Keratinocyte (primary cell): Measurements from ENCODE around the gene HAP1. TPM values are rescaled to one million over a fixed set of nuclear protein-coding genes. Genes with fewer than 3 reads are reported as not detected.

Experiments
- DNase-seq: peaks from one replicate; pipeline ENCODE4 v3.0.0-alpha.2; 2011; ENCODE audit warnings: low read depth, missing footprints, low spot score
- FAIRE-seq: peaks from 2 replicates; lab custom pipeline; 2011; peaks lifted over from hg19 to GRCh38; lab: Jason Lieb, UNC
- H2AFZ ChIP-seq: 2 replicates; pipeline ENCODE4 v1.6.0; 2012; ENCODE audit warnings: low read length, control low read depth, inconsistent platforms; ENCODE audit not compliant: control insufficient read depth
- H3K27ac ChIP-seq: 2 replicates; pipeline ENCODE4 v1.5.1; 2011; ENCODE audit warnings: low read length; ENCODE audit not compliant: control insufficient read depth, insufficient read depth
- H3K27me3 ChIP-seq: 3 replicates; pipeline ENCODE4 v1.6.0; 2011; ENCODE audit warnings: low read length; ENCODE audit not compliant: control insufficient read depth, insufficient read depth; ENCODE audit errors: extremely low read depth
- H3K36me3 ChIP-seq, 2 experiments: 2 replicates in 1 of 2; 3 replicates in 1 of 2; pipeline ENCODE4 v1.5.1; 2011; ENCODE audit warnings: low read length in 2 of 2, mild to moderate bottlenecking in 1 of 2; ENCODE audit not compliant: control insufficient read depth in 2 of 2, insufficient read depth in 2 of 2; ENCODE audit errors: extremely low read depth in 1 of 2
- H3K4me1 ChIP-seq: 3 replicates; pipeline ENCODE4 v1.5.1; 2011; ENCODE audit warnings: low read length; ENCODE audit not compliant: control insufficient read depth, insufficient read depth; ENCODE audit errors: extremely low read depth
- H3K4me2 ChIP-seq: 3 replicates; pipeline ENCODE4 v1.6.0; 2011; ENCODE audit warnings: low read depth, low read length; ENCODE audit not compliant: control insufficient read depth, insufficient read depth; ENCODE audit errors: extremely low read depth
- H3K4me3 ChIP-seq, 3 experiments: fragments of 200-600 bp in 1 of 3; sonication (generic) in 1 of 3; 2 replicates in 2 of 3; 3 replicates in 1 of 3; pipeline ENCODE4 v1.5.1; 2011 to 2016; ENCODE audit warnings: low read length in 3 of 3, mild to moderate bottlenecking in 3 of 3, control low read depth in 2 of 3, inconsistent platforms in 1 of 3, low read depth in 1 of 3, mixed read lengths in 1 of 3, mixed run types in 1 of 3, moderate library complexity in 1 of 3; ENCODE audit not compliant: control insufficient read depth in 2 of 3, insufficient read depth in 2 of 3; ENCODE audit errors: extremely low read depth in 1 of 3
- H3K79me2 ChIP-seq: 2 replicates; pipeline ENCODE4 v1.6.0; 2012; ENCODE audit warnings: low read length; ENCODE audit not compliant: control insufficient read depth, insufficient read depth
- H3K9ac ChIP-seq: 3 replicates; pipeline ENCODE4 v1.6.0; 2011; ENCODE audit warnings: low read length; ENCODE audit not compliant: control insufficient read depth, insufficient read depth; ENCODE audit errors: extremely low read depth
- H3K9me1 ChIP-seq: 3 replicates; pipeline ENCODE4 v1.6.0; 2011; ENCODE audit warnings: low read length; ENCODE audit not compliant: control insufficient read depth, insufficient read depth; ENCODE audit errors: extremely low read depth
- H3K9me3 ChIP-seq: 2 replicates; pipeline ENCODE4 v1.5.1; 2012; ENCODE audit warnings: low read depth, low read length; ENCODE audit not compliant: control insufficient read depth
- H4K20me1 ChIP-seq: 3 replicates; pipeline ENCODE4 v1.6.0; 2011; ENCODE audit warnings: low read length; ENCODE audit not compliant: control insufficient read depth, insufficient read depth; ENCODE audit errors: extremely low read depth
- EZH2 ChIP-seq: IDR thresholded peaks from one replicate; pipeline ENCODE4 v1.6.1; 2012; ENCODE audit warnings: inconsistent platforms, mild to moderate bottlenecking, low read length, moderate library complexity
- dilution Hi-C: fragments of 300-500 bp; cut with MboI; formaldehyde crosslinking; loops from one replicate; pipeline ENCODE4 v1.7.0; 2020; ENCODE audit warnings: low sequenced_read_pairs; ENCODE audit not compliant: extremely low pct_ligation_motif_present
- polyA plus RNA-seq, 5 experiments: library from polyadenylated mRNA; depleted of rRNA in 3 of 5; stranded (reverse) in 3 of 5; stranded (forward) in 1 of 5; unstranded in 1 of 5; fragments of >200 nt; gene quantifications; 1 replicate in 1 of 5; 2 replicates in 3 of 5; 3 replicates in 1 of 5; pipeline versions ENCODE4 v1.2.1 to v1.2.3, GENCODE V29; 2011 to 2012; ENCODE audit warnings: missing spikeins in 2 of 5, low read depth in 1 of 5, low replicate concordance in 1 of 5
- TF ChIP-seq, protein P1 (sequence below), 3 experiments: IDR thresholded peaks in 1 of 3; conservative IDR thresholded peaks in 1 of 3; optimal IDR thresholded peaks in 1 of 3; 2 replicates in 2 of 3; 3 replicates in 1 of 3; pipeline versions ENCODE3 to v1.5.1; 2011; ENCODE audit warnings: low read length in 3 of 3, mild to moderate bottlenecking in 3 of 3, moderate library complexity in 2 of 3, control low read depth in 1 of 3, inconsistent platforms in 1 of 3; ENCODE audit not compliant: insufficient read depth in 2 of 3; ENCODE audit errors: extremely low read depth in 1 of 3

HAP1 gene
- polyA plus RNA-seq, 1 donor (not counting 4 experiments of a cell fraction or from before 2014, with no cell fraction given) = 1.6 TPM

DNA sequence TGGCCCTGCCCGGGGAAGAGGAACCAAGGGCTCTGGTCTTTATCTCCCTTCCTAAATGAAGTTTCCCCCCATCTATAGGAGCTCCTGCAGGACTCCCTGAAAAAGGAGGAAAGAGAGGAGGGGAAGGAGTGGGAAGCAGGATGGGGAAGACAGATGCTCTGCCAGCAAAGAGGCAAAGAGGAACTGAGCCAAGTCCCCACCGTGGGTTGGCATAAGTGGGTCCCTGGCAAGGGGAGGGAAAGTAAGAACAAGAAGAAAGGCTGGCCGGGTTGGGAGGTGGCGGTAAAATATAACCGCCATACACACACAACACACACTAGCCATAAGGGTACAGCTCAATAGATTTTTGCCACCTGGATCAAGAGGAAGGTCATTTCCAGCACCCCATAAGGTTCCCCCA, 51.8 kb downstream of the HAP1 start:
- TF ChIP-seq, protein P1, sequence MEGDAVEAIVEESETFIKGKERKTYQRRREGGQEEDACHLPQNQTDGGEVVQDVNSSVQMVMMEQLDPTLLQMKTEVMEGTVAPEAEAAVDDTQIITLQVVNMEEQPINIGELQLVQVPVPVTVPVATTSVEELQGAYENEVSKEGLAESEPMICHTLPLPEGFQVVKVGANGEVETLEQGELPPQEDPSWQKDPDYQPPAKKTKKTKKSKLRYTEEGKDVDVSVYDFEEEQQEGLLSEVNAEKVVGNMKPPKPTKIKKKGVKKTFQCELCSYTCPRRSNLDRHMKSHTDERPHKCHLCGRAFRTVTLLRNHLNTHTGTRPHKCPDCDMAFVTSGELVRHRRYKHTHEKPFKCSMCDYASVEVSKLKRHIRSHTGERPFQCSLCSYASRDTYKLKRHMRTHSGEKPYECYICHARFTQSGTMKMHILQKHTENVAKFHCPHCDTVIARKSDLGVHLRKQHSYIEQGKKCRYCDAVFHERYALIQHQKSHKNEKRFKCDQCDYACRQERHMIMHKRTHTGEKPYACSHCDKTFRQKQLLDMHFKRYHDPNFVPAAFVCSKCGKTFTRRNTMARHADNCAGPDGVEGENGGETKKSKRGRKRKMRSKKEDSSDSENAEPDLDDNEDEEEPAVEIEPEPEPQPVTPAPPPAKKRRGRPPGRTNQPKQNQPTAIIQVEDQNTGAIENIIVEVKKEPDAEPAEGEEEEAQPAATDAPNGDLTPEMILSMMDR (optimal IDR thresholded peaks at IDR 0.05 in 1 of 3, IDR thresholded peaks at IDR 0.05 in 1 of 3, conservative IDR thresholded peaks at IDR 0.05 in 1 of 3; ENCODE audit: extremely low read depth in 1 of 3, insufficient read depth in 2 of 3, low read length in 3 of 3) = no peak
- no peak for TF ChIP-seq EZH2
- no peak overlapping the region for H2AFZ ChIP-seq
- no peak overlapping the region for H3K4me2 ChIP-seq
- no peaks in the 10 kb centered on the region for H4K20me1 ChIP-seq
- no peaks in the 10 kb centered on the region for H3K9me3 ChIP-seq
- no peaks in the 10 kb centered on the region for H3K36me3 ChIP-seq
- H3K9ac ChIP-seq = no peak overlapping the region
- no peaks in the 10 kb centered on the region for H3K79me2 ChIP-seq
- dilution Hi-C loops = no loop called here
- no peak for FAIRE-seq
- no peak overlapping the region for H3K4me3 ChIP-seq
- no peaks in the 10 kb centered on the region for H3K9me1 ChIP-seq
- H3K27me3 ChIP-seq = no peaks in the 10 kb centered on the region
- H3K4me1 ChIP-seq = peaks cover 16% of the 10 kb centered on the region
- DNase-seq = no peak
- no peak overlapping the region for H3K27ac ChIP-seq

DNA sequence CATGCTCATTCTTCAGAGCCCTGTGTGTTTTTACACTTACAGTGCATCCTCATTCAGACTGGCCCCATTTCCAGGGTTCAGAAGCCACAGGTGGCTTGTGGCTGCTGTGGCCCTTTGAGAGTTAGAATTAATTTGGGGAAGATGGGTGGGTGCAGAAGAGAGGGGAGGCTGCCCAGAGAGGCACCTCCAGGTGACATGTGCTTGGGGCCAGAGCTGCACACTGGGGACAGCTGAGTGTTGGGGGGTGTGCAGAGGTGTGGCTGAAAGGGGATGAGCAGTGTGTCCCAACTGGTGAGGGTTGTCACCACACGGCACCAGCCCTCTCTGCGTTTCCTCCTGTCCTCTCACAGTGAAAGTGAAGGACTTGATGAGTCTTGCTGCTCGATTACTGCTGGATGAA, 52.7 kb downstream of the HAP1 start:
- Histone ChIP-seq H3K4me1 (peaks cover 14% of the 10 kb centered on the region), H2AFZ (no peak overlapping the region), H3K27me3 (no peaks in the 10 kb centered on the region), H3K4me2 (no peak overlapping the region), H3K9me3 (no peaks in the 10 kb centered on the region), H3K27ac (no peak overlapping the region), H3K79me2 (no peaks in the 10 kb centered on the region), H3K9ac (no peak overlapping the region), H3K36me3 (no peaks in the 10 kb centered on the region), H4K20me1 (no peaks in the 10 kb centered on the region), H3K9me1 (no peaks in the 10 kb centered on the region), H3K4me3 (no peak overlapping the region)
- DNase-seq (no peak), FAIRE-seq (no peak)
- dilution Hi-C loops = no loop called here
- no peak for TF ChIP-seq EZH2
- TF ChIP-seq, protein P1 (optimal IDR thresholded peaks at IDR 0.05 in 1 of 3, IDR thresholded peaks at IDR 0.05 in 1 of 3, conservative IDR thresholded peaks at IDR 0.05 in 1 of 3; ENCODE audit: extremely low read depth in 1 of 3, insufficient read depth in 2 of 3, low read length in 3 of 3) = no peak
